Measurements from ENCODE around the gene NT5DC3. TPM values are rescaled to one million over a fixed set of nuclear protein-coding genes. Genes with fewer than 3 reads are reported as not detected.
"Not testable (repeated sequence)": the region's sequence is repeated elsewhere in the genome, so short reads cannot be mapped to it uniquely, and the experiment has no call there.

NT5DC3 gene
- total RNA-seq, 1 donor from 2014 or later: 40.2 TPM

GRCh38 chr12:103810111-103810510 lies 30.9 kb downstream of the NT5DC3 start:
- no peak for DNase-seq (ENCODE audit: low spot score)

- not testable (repeated sequence) for DNase-seq (ENCODE audit: low spot score)
Measured at GRCh38 chr12:103809639-103810038, 31.4 kb downstream of the NT5DC3 start.

GRCh38 chr12:103809154-103809553 lies 31.9 kb downstream of the NT5DC3 start:
- DNase-seq (ENCODE audit: low spot score): no peak

- no peak for DNase-seq (ENCODE audit: low spot score)
Measured at GRCh38 chr12:103808239-103808880, 32.7 kb downstream of the NT5DC3 start.

GRCh38 chr12:103807561-103808238 lies 33.3 kb downstream of the NT5DC3 start:
- no peak for DNase-seq (ENCODE audit: low spot score)

GRCh38 chr12:103806803-103807202 lies 34.2 kb downstream of the NT5DC3 start:
- no peak for DNase-seq (ENCODE audit: low spot score)

- DNase-seq (ENCODE audit: low spot score): no peak
Measured at GRCh38 chr12:103805655-103806360, 35.2 kb downstream of the NT5DC3 start.

- DNase-seq (ENCODE audit: low spot score): no peak
Measured at GRCh38 chr12:103803847-103804246, 37.2 kb downstream of the NT5DC3 start.

- DNase-seq (ENCODE audit: low spot score): no peak
Measured at GRCh38 chr12:103802586-103802886, 38.5 kb downstream of the NT5DC3 start.

GRCh38 chr12:103801709-103802585 lies 39.1 kb downstream of the NT5DC3 start:
- DNase-seq (ENCODE audit: low spot score): no peak

GRCh38 chr12:103799857-103800771 lies 40.9 kb downstream of the NT5DC3 start:
- peak; percentile 57 for DNase-seq (ENCODE audit: low spot score)

GRCh38 chr12:103799504-103799856 lies 41.6 kb downstream of the NT5DC3 start:
- no peak for DNase-seq (ENCODE audit: low spot score)

GRCh38 chr12:103798586-103798985 lies 42.4 kb downstream of the NT5DC3 start:
- no peak for DNase-seq (ENCODE audit: low spot score)

GRCh38 chr12:103794309-103795213 lies 46.5 kb downstream of the NT5DC3 start:
- DNase-seq (ENCODE audit: low spot score): no peak

- DNase-seq (ENCODE audit: low spot score): no peak
Measured at GRCh38 chr12:103793512-103794045, 47.5 kb downstream of the NT5DC3 start.

- DNase-seq (ENCODE audit: low spot score): no peak
Measured at GRCh38 chr12:103793046-103793445, 48.0 kb downstream of the NT5DC3 start.

- DNase-seq (ENCODE audit: low spot score): no peak
Measured at GRCh38 chr12:103791350-103791920, 49.6 kb downstream of the NT5DC3 start.

- DNase-seq (ENCODE audit: low spot score): no peak
Measured at GRCh38 chr12:103786201-103786600, 54.8 kb downstream of the NT5DC3 start.
